Ishikawa (cell line): ENCODE results near the gene PLPP3.

Experiments
- CEBPB ChIP-seq: IDR thresholded peaks from 2 replicates; pipeline ENCODE4 v1.6.1; 2012
- CREB1 ChIP-seq: IDR thresholded peaks from 2 replicates; pipeline ENCODE4 v1.6.1; 2012; ENCODE audit warnings: low read depth
- EGR1 ChIP-seq: IDR thresholded peaks from 2 replicates; pipeline ENCODE4 v1.6.1; 2012
- EP300 ChIP-seq: IDR thresholded peaks from 2 replicates; pipeline ENCODE4 v1.6.1; 2012; ENCODE audit warnings: borderline replicate concordance
- FOXM1 ChIP-seq: IDR thresholded peaks from 2 replicates; pipeline ENCODE4 v1.6.1; 2012; ENCODE audit warnings: low read depth, borderline replicate concordance
- NFIC ChIP-seq: IDR thresholded peaks from 2 replicates; pipeline ENCODE4 v1.6.1; 2012
- RAD21 ChIP-seq: IDR thresholded peaks from 2 replicates; pipeline ENCODE4 v1.6.1; 2012; ENCODE audit warnings: low read depth
- REST ChIP-seq: IDR thresholded peaks from 2 replicates; pipeline ENCODE4 v1.6.1; 2012; ENCODE audit warnings: low read depth, mild to moderate bottlenecking
- TAF1 ChIP-seq: IDR thresholded peaks from 2 replicates; pipeline ENCODE4 v1.6.1; 2012; ENCODE audit warnings: low read depth, mild to moderate bottlenecking
- TCF12 ChIP-seq: IDR thresholded peaks from 2 replicates; pipeline ENCODE4 v1.6.1; 2012; ENCODE audit warnings: low read depth
- TEAD4 ChIP-seq: IDR thresholded peaks from 2 replicates; pipeline ENCODE4 v1.6.1; 2012
- USF1 ChIP-seq: IDR thresholded peaks from 2 replicates; pipeline ENCODE4 v1.6.1; 2012
- YY1 ChIP-seq: IDR thresholded peaks from 2 replicates; pipeline ENCODE4 v1.6.1; 2012; ENCODE audit warnings: low read depth
- ZBTB7A ChIP-seq: IDR thresholded peaks from 2 replicates; pipeline ENCODE4 v1.6.1; 2012; ENCODE audit warnings: low read depth
- TF ChIP-seq, protein P1 (sequence below): IDR thresholded peaks from 2 replicates; pipeline ENCODE4 v1.6.1; 2012

PLPP3 gene

GRCh38 chr1:56444960-56445646 is 134.3 kb downstream of the PLPP3 start:
- TF ChIP-seq YY1 (no peak), NFIC (no peak), EP300 (no peak), TCF12 (no peak), RAD21 (no peak), TEAD4 (no peak), CEBPB (no peak), ZBTB7A (no peak), REST (no peak), EGR1 (no peak), USF1 (no peak), TAF1 (no peak), FOXM1 (no peak), CREB1 (no peak)
- TF ChIP-seq, protein P1, sequence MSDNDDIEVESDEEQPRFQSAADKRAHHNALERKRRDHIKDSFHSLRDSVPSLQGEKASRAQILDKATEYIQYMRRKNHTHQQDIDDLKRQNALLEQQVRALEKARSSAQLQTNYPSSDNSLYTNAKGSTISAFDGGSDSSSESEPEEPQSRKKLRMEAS = no peak
